Endothelial cell of umbilical vein (primary cell): ENCODE data around the gene MAP3K4. TPM values are rescaled to one million over a fixed set of nuclear protein-coding genes. Genes with fewer than 3 reads are reported as not detected.

Experiments
- BruUV-seq: library from RNA; stranded (reverse); fragments of 400-500 nt; replicated peaks from 2 replicates; lab custom pipeline; 2021; lab: Mats Ljungman, UMichigan
- CTCF ChIA-PET: fragments of 300-600, 350-600 bp; sonication (Branson Sonifier 250); formaldehyde crosslinking; loops from one replicate; lab custom pipeline; 2021; ENCODE audit warnings: antibody characterized with exemption, inconsistent platforms; lab: Charles Lee
- POLR2A ChIA-PET: fragments of 300-600, 350-600 bp; sonication (Branson Sonifier 250); formaldehyde crosslinking; loops from one replicate; lab custom pipeline; 2021; ENCODE audit warnings: antibody characterized with exemption, inconsistent platforms; lab: Charles Lee
- DNase-seq: peaks from one replicate; pipeline ENCODE4 v3.0.0-alpha.2; 2011; ENCODE audit warnings: low read depth, low spot score
- FAIRE-seq: peaks from 2 replicates; lab custom pipeline; 2011; peaks lifted over from hg19 to GRCh38; lab: Jason Lieb, UNC
- H2AFZ ChIP-seq: 2 replicates; pipeline ENCODE4 v1.6.0; 2012; ENCODE audit warnings: low read depth, low read length, control low read depth, inconsistent platforms
- H3K27ac ChIP-seq: 2 replicates; pipeline ENCODE4 v1.5.1; 2011; ENCODE audit warnings: low read depth, mild to moderate bottlenecking, control low read depth, low read length, moderate library complexity; ENCODE audit not compliant: insufficient read depth
- H3K27me3 ChIP-seq, 2 experiments: 2 replicates each; pipeline versions ENCODE4 v1.6.0 to v1.6.1; 2011; ENCODE audit warnings: low read length in 2 of 2, mixed read lengths in 1 of 2; ENCODE audit not compliant: control insufficient read depth in 2 of 2, insufficient read depth in 2 of 2
- H3K36me3 ChIP-seq, 2 experiments: 2 replicates in 1 of 2; 3 replicates in 1 of 2; pipeline ENCODE4 v1.5.1; 2011; ENCODE audit warnings: low read length in 2 of 2, mild to moderate bottlenecking in 1 of 2, moderate library complexity in 1 of 2; ENCODE audit not compliant: control insufficient read depth in 2 of 2, insufficient read depth in 2 of 2; ENCODE audit errors: extremely low read depth in 1 of 2
- H3K4me1 ChIP-seq: 3 replicates; pipeline ENCODE4 v1.5.1; 2011; ENCODE audit warnings: mild to moderate bottlenecking, low read length; ENCODE audit not compliant: control insufficient read depth, insufficient read depth; ENCODE audit errors: extremely low read depth
- H3K4me2 ChIP-seq: 2 replicates; pipeline ENCODE4 v1.6.1; 2011; ENCODE audit warnings: low read length, control low read depth, mixed read lengths; ENCODE audit not compliant: insufficient read depth
- H3K4me3 ChIP-seq, 3 experiments: fragments of 200-600 bp in 1 of 3; sonication (generic), shearing (Covaris generic) in 1 of 3; replicated peaks in 1 of 3; 2 replicates each; pipeline ENCODE4 v1.5.1; 2011 to 2016; ENCODE audit warnings: control low read depth in 3 of 3, low read length in 3 of 3, mild to moderate bottlenecking in 2 of 3, inconsistent platforms in 1 of 3, low read depth in 1 of 3, moderate library complexity in 1 of 3; ENCODE audit not compliant: insufficient read depth in 1 of 3
- H3K79me2 ChIP-seq: 2 replicates; pipeline ENCODE4 v1.6.0; 2012; ENCODE audit warnings: low read length, inconsistent platforms; ENCODE audit not compliant: control insufficient read depth, insufficient read depth
- H3K9ac ChIP-seq: replicated peaks from 2 replicates; pipeline ENCODE3; 2011; ENCODE audit warnings: low read length, control low read depth; ENCODE audit not compliant: insufficient read depth; ENCODE audit errors: extremely low read depth
- H3K9me1 ChIP-seq: replicated peaks from 3 replicates; pipeline ENCODE4 v1.6.0; 2011; ENCODE audit warnings: mild to moderate bottlenecking, low read length; ENCODE audit not compliant: control insufficient read depth, insufficient read depth; ENCODE audit errors: extremely low read depth
- H3K9me3 ChIP-seq: replicated peaks from 2 replicates; pipeline ENCODE4 v1.5.1; 2012; ENCODE audit warnings: low read length, inconsistent platforms; ENCODE audit not compliant: control insufficient read depth, insufficient read depth
- H4K20me1 ChIP-seq: replicated peaks from 2 replicates; pipeline ENCODE3; 2011; ENCODE audit warnings: mild to moderate bottlenecking, low read length; ENCODE audit not compliant: control insufficient read depth, insufficient read depth; ENCODE audit errors: extremely low read depth
- EZH2 ChIP-seq: IDR thresholded peaks from 2 replicates; pipeline ENCODE4 v1.6.1; 2012; ENCODE audit warnings: borderline replicate concordance, low read depth, mild to moderate bottlenecking, moderate library complexity, low read length, inconsistent platforms; ENCODE audit not compliant: severe bottlenecking
- FOS ChIP-seq: IDR thresholded peaks from 2 replicates; pipeline ENCODE4 v1.6.1; 2011; ENCODE audit warnings: mild to moderate bottlenecking, low read length, moderate library complexity, borderline replicate concordance; ENCODE audit not compliant: insufficient read depth
- GATA2 ChIP-seq: IDR thresholded peaks from 2 replicates; pipeline ENCODE4 v1.7.0; 2011; ENCODE audit warnings: low read depth, mild to moderate bottlenecking, moderate library complexity, mixed read lengths, low read length; ENCODE audit not compliant: insufficient read length, insufficient read depth
- dilution Hi-C: fragments of 300-500 bp; cut with MboI; formaldehyde crosslinking; loops from one replicate; pipeline ENCODE4 v1.15.0; 2019; ENCODE audit warnings: low sequenced_read_pairs; ENCODE audit not compliant: extremely low pct_ligation_motif_present
- intact Hi-C: fragments of 100-400 bp; cut with micrococcal nuclease; formaldehyde crosslinking; loops from one replicate; pipeline ENCODE4 v1.10.0; 2022
- polyA plus RNA-seq, 4 experiments: library from polyadenylated mRNA; depleted of rRNA in 3 of 4; stranded (reverse) in 3 of 4; unstranded in 1 of 4; fragments of >200 nt; gene quantifications; 2 replicates each; pipeline versions ENCODE4 v1.2.1 to v1.2.3, GENCODE V29; 2011 to 2012; ENCODE audit warnings: missing spikeins in 1 of 4
- total RNA-seq: library from RNA; stranded (reverse); gene quantifications from 2 replicates; pipeline ENCODE4 v1.2.3, GENCODE V29; 2021
- TF ChIP-seq, protein P1 (sequence below): IDR thresholded peaks from 2 replicates; pipeline ENCODE4 v1.6.1; 2011; ENCODE audit not compliant: insufficient read depth, insufficient read length

MAP3K4 gene
- total and polyA plus RNA-seq, 2 donors (not counting 3 experiments of a cell fraction or from before 2014, with no cell fraction given): 10.8 to 42.3 TPM

- Histone ChIP-seq H3K36me3 (peaks cover 18 to 26% of the 10 kb centered on the region in 2 experiments), H3K4me3 (no peak overlapping the region), H3K27me3 (no peaks in the 10 kb centered on the region), H3K9ac (no peak overlapping the region), H3K79me2 (no peaks in the 10 kb centered on the region), H4K20me1 (no peaks in the 10 kb centered on the region), H3K27ac (no peak overlapping the region), H3K9me1 (no peaks in the 10 kb centered on the region), H3K9me3 (no peaks in the 10 kb centered on the region), H3K4me2 (no peak overlapping the region), H3K4me1 (no peaks in the 10 kb centered on the region), H2AFZ (no peak overlapping the region)
- POLR2A ChIA-PET: no interaction called here
- BruUV-seq: no TSS peak
- FAIRE-seq (no peak), DNase-seq (no peak)
- CTCF ChIA-PET: interaction anchor here (1.4 kb wide), 1 partner anchor 13 kb away, joined by 3 read pairs; no protein-coding TSS in a partner anchor
- intact Hi-C loops: no loop called here
- dilution Hi-C loops: no loop called here
- TF ChIP-seq FOS: no peak
- TF ChIP-seq GATA2: no peak
- TF ChIP-seq, protein P1, sequence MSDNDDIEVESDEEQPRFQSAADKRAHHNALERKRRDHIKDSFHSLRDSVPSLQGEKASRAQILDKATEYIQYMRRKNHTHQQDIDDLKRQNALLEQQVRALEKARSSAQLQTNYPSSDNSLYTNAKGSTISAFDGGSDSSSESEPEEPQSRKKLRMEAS: no peak
These were observed 118.6 kb downstream of the MAP3K4 start for GRCh38 chr6:161110028-161110779.

DNA sequence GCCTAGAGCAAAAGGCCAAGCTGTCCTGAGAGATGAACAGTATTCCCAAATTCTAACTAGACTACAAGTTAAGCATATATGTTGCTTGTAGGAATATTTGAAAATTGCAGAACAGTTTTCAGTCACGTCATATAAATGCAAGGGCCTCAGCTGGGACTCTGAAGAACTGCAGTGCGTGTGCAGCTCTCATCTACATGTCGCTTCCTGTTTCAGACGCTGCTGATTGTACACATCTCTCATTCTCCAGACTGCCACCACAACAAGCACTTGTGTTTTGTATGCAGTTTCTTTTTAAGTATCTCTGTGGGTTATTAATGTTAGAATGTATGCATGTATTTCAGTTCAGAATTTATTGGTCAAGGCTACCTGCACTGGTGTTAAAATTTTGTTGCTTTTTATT, 119.7 kb downstream of the MAP3K4 start:
- Histone ChIP-seq H3K9me1 (no peaks in the 10 kb centered on the region), H3K9me3 (no peaks in the 10 kb centered on the region), H3K4me1 (no peaks in the 10 kb centered on the region), H3K9ac (no peak overlapping the region), H3K79me2 (no peaks in the 10 kb centered on the region), H2AFZ (no peak overlapping the region), H3K27ac (no peak overlapping the region), H3K36me3 (peaks cover 16 to 26% of the 10 kb centered on the region in 2 experiments), H3K27me3 (no peaks in the 10 kb centered on the region), H4K20me1 (no peaks in the 10 kb centered on the region), H3K4me3 (no peak overlapping the region), H3K4me2 (no peak overlapping the region)
- intact Hi-C loops (no loop called here), dilution Hi-C loops (no loop called here)
- CTCF ChIA-PET: interaction anchor here (1.5 kb wide), 1 partner anchor 259 kb away, joined by 9 read pairs; no protein-coding TSS in a partner anchor
- TF ChIP-seq EZH2: no peak
- no peak for DNase-seq
- POLR2A ChIA-PET: no interaction called here
- BruUV-seq: no TSS peak
- FAIRE-seq: no peak
